Panc1 (cell line): ENCODE data around the gene TTC21B. TPM values are rescaled to one million over a fixed set of nuclear protein-coding genes. Genes with fewer than 3 reads are reported as not detected.

Experiments
- ATAC-seq: fragments of 200-7000 bp; cut with Tn5 transposase; 2 replicates; pipeline ENCODE4 v1.9.1; 2020; ENCODE audit warnings: mild to moderate bottlenecking, moderate library complexity
- BruUV-seq: library from RNA; stranded (reverse); fragments of 400-500 nt; replicated peaks from 2 replicates; lab custom pipeline; 2021; lab: Mats Ljungman, UMichigan
- CTCF ChIA-PET: fragments of 300-600 bp; sonication (Branson Sonifier 250); formaldehyde crosslinking; loops from one replicate; lab custom pipeline; 2022; ENCODE audit warnings: antibody characterized with exemption; lab: Charles Lee
- POLR2A ChIA-PET: fragments of 300-600 bp; sonication (Branson Sonifier 250); formaldehyde crosslinking; loops from one replicate; lab custom pipeline; 2022; ENCODE audit warnings: antibody characterized with exemption; lab: Charles Lee
- DNase-seq: peaks from one replicate; pipeline ENCODE4 v3.0.0-alpha.2; 2010; ENCODE audit warnings: low read depth, low spot score
- H3K27ac ChIP-seq: 2 replicates; pipeline ENCODE4 v1.5.1; 2011; ENCODE audit warnings: mild to moderate bottlenecking, low read length, inconsistent platforms
- H3K27me3 ChIP-seq: fragments of 200-500 bp; sonication (Bioruptor generic); 2 replicates; pipeline ENCODE4 v1.6.0; 2014; ENCODE audit warnings: low read length, inconsistent platforms; ENCODE audit not compliant: control insufficient read depth, insufficient read depth
- H3K36me3 ChIP-seq: fragments of 200-500 bp; sonication (Bioruptor generic); 2 replicates; pipeline ENCODE4 v1.5.1; 2014; ENCODE audit warnings: inconsistent platforms, mild to moderate bottlenecking, low read length, moderate library complexity; ENCODE audit not compliant: control insufficient read depth, insufficient read depth
- H3K4me1 ChIP-seq: 2 replicates; pipeline ENCODE4 v1.5.1; 2011; ENCODE audit warnings: inconsistent platforms, mild to moderate bottlenecking, low read length, moderate library complexity; ENCODE audit not compliant: control insufficient read depth, insufficient read depth
- H3K4me3 ChIP-seq, 2 experiments: 2 replicates each; pipeline ENCODE4 v1.5.1; 2011 to 2012; ENCODE audit warnings: low read depth in 2 of 2, low read length in 2 of 2, mild to moderate bottlenecking in 2 of 2, inconsistent platforms in 1 of 2, moderate library complexity in 1 of 2
- H3K9me3 ChIP-seq: fragments of 200-500 bp; sonication (Bioruptor generic); 2 replicates; pipeline ENCODE4 v1.5.1; 2014; ENCODE audit warnings: low read depth, mild to moderate bottlenecking, inconsistent platforms, low read length, moderate library complexity; ENCODE audit not compliant: control insufficient read depth, insufficient read depth
- POLR2AphosphoS5 ChIP-seq: IDR thresholded peaks from 2 replicates; pipeline ENCODE4 v1.6.1; 2012; ENCODE audit warnings: mild to moderate bottlenecking, low read depth, low read length, moderate library complexity
- REST ChIP-seq, 2 experiments: IDR thresholded peaks; 2 replicates each; pipeline ENCODE4 v1.6.1; 2011 to 2012; ENCODE audit warnings: low read depth in 2 of 2, control low read depth in 1 of 2, low read length in 1 of 2, mild to moderate bottlenecking in 1 of 2, moderate library complexity in 1 of 2; ENCODE audit not compliant: insufficient read depth in 1 of 2
- SIN3A ChIP-seq: IDR thresholded peaks from 2 replicates; pipeline ENCODE4 v1.6.1; 2012; ENCODE audit warnings: low read depth, mild to moderate bottlenecking, low read length, moderate library complexity, borderline replicate concordance; ENCODE audit not compliant: insufficient read depth
- TCF7L2 ChIP-seq: IDR thresholded peaks from 2 replicates; pipeline ENCODE4 v1.6.1; 2011; ENCODE audit warnings: mild to moderate bottlenecking, low read depth, low read length, inconsistent platforms
- in situ Hi-C: cut with HindIII; loops from 2 replicates; pipeline ENCODE4 v1.10.0; 2016; ENCODE audit warnings: low sequenced_read_pairs, low pct_unique_long_range_greater_than_20kb
- intact Hi-C: fragments of 100-400 bp; cut with micrococcal nuclease; formaldehyde crosslinking; loops from one replicate; pipeline ENCODE4 v1.10.0; 2022; ENCODE audit not compliant: unreplicated experiment
- total RNA-seq: library from RNA; stranded (reverse); gene quantifications from one replicate; pipeline ENCODE4 v1.2.1, GENCODE V29; 2021; ENCODE audit not compliant: unreplicated experiment
- TF ChIP-seq, protein P1 (sequence below): fragments of 450-650 bp; IDR thresholded peaks from 2 replicates; pipeline ENCODE4 v1.5.1; 2017; ENCODE audit warnings: mild to moderate bottlenecking

Gene TTC21B
- total RNA-seq, 1 experiment from 2014 or later = 12.4 TPM

GRCh38 chr2:165847001-165847400, 106.6 kb downstream of the TTC21B start:
- DNase-seq (no peak), ATAC-seq (no peak)
- Histone ChIP-seq H3K4me3 (no peak overlapping the region), H3K27ac (no peak overlapping the region), H3K36me3 (no peaks in the 10 kb centered on the region), H3K9me3 (no peaks in the 10 kb centered on the region), H3K27me3 (no peaks in the 10 kb centered on the region), H3K4me1 (no peaks in the 10 kb centered on the region)
- in situ Hi-C loops = no loop called here
- intact Hi-C loops = no loop called here
- TF ChIP-seq POLR2AphosphoS5 (no peak), TCF7L2 (no peak), REST (IDR thresholded peaks at IDR 0.05; ENCODE audit: insufficient read depth in 1 of 2, low read depth in 2 of 2, low read length in 1 of 2) (no peak), SIN3A (no peak)
- TF ChIP-seq, protein P1, sequence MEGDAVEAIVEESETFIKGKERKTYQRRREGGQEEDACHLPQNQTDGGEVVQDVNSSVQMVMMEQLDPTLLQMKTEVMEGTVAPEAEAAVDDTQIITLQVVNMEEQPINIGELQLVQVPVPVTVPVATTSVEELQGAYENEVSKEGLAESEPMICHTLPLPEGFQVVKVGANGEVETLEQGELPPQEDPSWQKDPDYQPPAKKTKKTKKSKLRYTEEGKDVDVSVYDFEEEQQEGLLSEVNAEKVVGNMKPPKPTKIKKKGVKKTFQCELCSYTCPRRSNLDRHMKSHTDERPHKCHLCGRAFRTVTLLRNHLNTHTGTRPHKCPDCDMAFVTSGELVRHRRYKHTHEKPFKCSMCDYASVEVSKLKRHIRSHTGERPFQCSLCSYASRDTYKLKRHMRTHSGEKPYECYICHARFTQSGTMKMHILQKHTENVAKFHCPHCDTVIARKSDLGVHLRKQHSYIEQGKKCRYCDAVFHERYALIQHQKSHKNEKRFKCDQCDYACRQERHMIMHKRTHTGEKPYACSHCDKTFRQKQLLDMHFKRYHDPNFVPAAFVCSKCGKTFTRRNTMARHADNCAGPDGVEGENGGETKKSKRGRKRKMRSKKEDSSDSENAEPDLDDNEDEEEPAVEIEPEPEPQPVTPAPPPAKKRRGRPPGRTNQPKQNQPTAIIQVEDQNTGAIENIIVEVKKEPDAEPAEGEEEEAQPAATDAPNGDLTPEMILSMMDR = no peak
- ChIA-PET POLR2A (no interaction called here), CTCF (no interaction called here)
- BruUV-seq = no TSS peak

DNA sequence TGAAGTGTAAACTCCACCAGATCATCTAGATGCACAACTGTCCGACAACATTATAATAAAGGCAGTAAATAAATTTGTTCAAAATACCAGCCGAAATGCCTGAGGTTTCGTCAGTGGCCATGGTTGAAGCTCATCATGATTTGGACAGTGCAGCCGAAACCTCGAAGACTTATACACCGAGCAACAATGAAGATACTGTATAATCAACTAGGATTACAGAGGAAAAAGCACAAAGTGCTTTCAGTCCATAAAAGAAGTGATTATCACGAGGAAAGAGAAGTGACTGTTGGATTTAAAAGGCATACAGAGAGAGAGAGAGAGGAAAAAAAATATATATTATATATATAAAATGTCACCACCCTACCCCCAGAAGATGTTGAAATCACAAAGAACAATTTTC, 107.5 kb downstream of the TTC21B start:
- in situ Hi-C loops = no loop called here
- POLR2A ChIA-PET = no interaction called here
- DNase-seq (no peak), ATAC-seq (no peak)
- Histone ChIP-seq H3K4me3 (no peak overlapping the region), H3K9me3 (no peaks in the 10 kb centered on the region), H3K27ac (no peak overlapping the region), H3K4me1 (no peaks in the 10 kb centered on the region), H3K36me3 (no peaks in the 10 kb centered on the region), H3K27me3 (no peaks in the 10 kb centered on the region)
- CTCF ChIA-PET = no interaction called here
- intact Hi-C loops = no loop called here
- no TSS peak for BruUV-seq
- TF ChIP-seq POLR2AphosphoS5 (no peak), REST (IDR thresholded peaks at IDR 0.05; ENCODE audit: insufficient read depth in 1 of 2, low read depth in 2 of 2, low read length in 1 of 2) (no peak), SIN3A (no peak), TCF7L2 (no peak)
- TF ChIP-seq, protein P1 = no peak
